GM18502 (cell line): ENCODE measurements around the gene ZNRD2.

ENCODE experiments used
- ATAC-seq: cut with Tn5 transposase; IDR thresholded peaks from one replicate; pipeline ENCODE4 v1.9.1; 2021; ENCODE audit warnings: mild to moderate bottlenecking; ENCODE audit not compliant: unreplicated experiment, poor library complexity

ZNRD2 gene

GRCh38 chr11:65569164-65569972 lies 909 bp upstream of the ZNRD2 start:
- ATAC-seq, result peak; percentile 2

- ATAC-seq, result no peak
These were observed 1.1 kb downstream of the ZNRD2 start for GRCh38 chr11:65571420-65571819.

- no peak for ATAC-seq
These were observed 1.7 kb downstream of the ZNRD2 start for GRCh38 chr11:65571940-65572339.

GRCh38 chr11:65572356-65573051 lies 2.2 kb downstream of the ZNRD2 start, which contains the start of gene FAM89B:
FAM89B (plus strand) TSS chr11:65572538; CDS start chr11:65572670, 132 bp downstream.
- ATAC-seq, result no peak

- no peak for ATAC-seq
These were observed 3.3 kb downstream of the ZNRD2 start for GRCh38 chr11:65573391-65574079.

- peak; percentile 35 for ATAC-seq
These were observed 4.0 kb downstream of the ZNRD2 start for GRCh38 chr11:65574109-65574810.

- no peak for ATAC-seq
These were observed 4.7 kb downstream of the ZNRD2 start for GRCh38 chr11:65574811-65575567.

- peak; percentile 25 for ATAC-seq
These were observed 5.4 kb downstream of the ZNRD2 start, which contains the start of gene EHBP1L1 for GRCh38 chr11:65575568-65576231. EHBP1L1 (plus strand) TSS chr11:65576053; CDS start chr11:65576303, 250 bp downstream.

GRCh38 chr11:65576232-65576866 lies 6.1 kb downstream of the ZNRD2 start:
- no peak for ATAC-seq

GRCh38 chr11:65576867-65577755 lies 6.8 kb downstream of the ZNRD2 start:
- ATAC-seq, result no peak

- no peak for ATAC-seq
These were observed 7.5 kb downstream of the ZNRD2 start for GRCh38 chr11:65577756-65578109.

- ATAC-seq, result no peak
These were observed 7.9 kb downstream of the ZNRD2 start for GRCh38 chr11:65578134-65578533.

GRCh38 chr11:65578667-65579066 lies 8.4 kb downstream of the ZNRD2 start:
- ATAC-seq, result no peak

- no peak for ATAC-seq
These were observed 9.0 kb downstream of the ZNRD2 start for GRCh38 chr11:65579291-65579690.

- no peak for ATAC-seq
These were observed 9.9 kb downstream of the ZNRD2 start for GRCh38 chr11:65580031-65580692.

- ATAC-seq, result no peak
These were observed 10.5 kb downstream of the ZNRD2 start for GRCh38 chr11:65580756-65581155.

- no peak for ATAC-seq
These were observed 11.7 kb downstream of the ZNRD2 start for GRCh38 chr11:65581928-65582327.
